Measurements from ENCODE around the gene SPDYC.
"Not testable (repeated sequence)": the region's sequence is repeated elsewhere in the genome, so short reads cannot be mapped to it uniquely, and the experiment has no call there.

SPDYC gene

GRCh38 chr11:65174571-65175010 is 4.6 kb downstream of the SPDYC start:
- FAIRE-seq: not testable (repeated sequence)

DNA sequence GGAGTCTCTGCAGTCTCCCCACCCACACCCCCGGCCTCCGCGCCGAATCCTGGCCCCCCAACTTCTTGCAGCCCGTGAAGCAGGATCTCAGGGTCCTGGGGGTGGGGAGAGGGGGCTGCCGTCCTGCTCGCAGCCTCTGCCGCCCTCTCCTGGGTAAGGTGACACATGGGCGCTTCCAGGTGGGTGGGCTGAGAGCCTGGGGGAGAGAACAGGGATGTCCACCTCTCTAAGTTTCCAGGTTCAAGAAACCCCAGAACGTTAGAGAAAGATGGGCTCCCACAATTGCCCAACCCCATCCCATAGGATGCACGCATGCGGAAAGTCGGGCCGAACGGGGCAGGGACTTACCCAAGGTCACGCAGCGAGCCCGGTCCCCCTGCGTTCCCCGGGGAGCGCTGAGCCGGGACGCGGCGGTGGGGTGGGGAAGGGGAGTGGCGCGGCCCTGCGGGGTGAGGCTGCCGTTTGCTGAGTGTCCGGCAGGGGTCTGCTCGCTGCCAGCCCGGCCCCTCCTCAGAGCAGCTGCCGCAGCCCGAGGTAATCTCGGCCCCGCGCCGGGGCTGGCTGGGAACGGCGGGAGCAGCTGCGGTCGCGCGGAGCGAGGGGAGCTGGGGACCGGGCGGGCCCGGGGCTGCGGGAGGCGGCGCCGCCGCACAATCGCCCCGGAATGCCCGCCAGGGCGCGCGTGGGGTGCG is 11.0 kb downstream of the SPDYC start:
- FAIRE-seq: no peak

- no peak for FAIRE-seq
Observed at GRCh38 chr11:65181569-65182257, 11.7 kb downstream of the SPDYC start, which contains the start of gene CAPN1. Gene CAPN1 (plus strand): TSS chr11:65181928. CDS start chr11:65182702, 774 bp downstream.

- FAIRE-seq: no peak
Observed at GRCh38 chr11:65182258-65183170, 12.5 kb downstream of the SPDYC start.

DNA sequence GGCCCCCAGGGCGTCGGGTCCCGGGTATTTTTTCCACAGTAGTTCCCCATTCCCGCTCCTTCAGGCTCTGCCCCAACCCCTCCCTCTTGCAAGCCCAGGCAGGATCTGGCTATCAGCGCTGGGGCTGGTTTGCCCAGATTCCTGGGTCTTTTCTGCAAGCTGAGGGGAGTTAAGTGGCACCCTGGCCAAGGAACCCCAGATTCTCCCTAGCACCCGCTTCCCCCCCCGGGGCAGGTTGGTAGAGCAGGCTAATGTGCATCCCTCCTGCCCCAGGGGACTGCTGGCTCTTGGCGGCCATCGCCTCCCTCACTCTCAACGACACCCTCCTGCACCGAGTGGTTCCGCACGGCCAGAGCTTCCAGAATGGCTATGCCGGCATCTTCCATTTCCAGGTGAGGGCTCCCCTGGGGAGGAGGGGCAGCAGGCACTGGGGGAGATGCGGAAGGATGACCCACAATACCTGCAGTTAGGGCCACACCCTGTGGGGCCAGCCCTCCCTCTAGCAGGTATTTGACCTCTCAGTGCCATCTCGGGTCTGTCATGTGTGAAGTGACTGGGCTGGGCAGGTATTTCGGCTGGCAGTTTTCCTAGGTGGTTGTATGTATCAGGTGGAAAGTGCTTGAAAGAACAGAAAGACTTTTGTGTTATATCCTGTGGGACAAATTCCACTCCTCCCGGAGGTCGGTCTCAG is 13.3 kb downstream of the SPDYC start:
- FAIRE-seq: no peak

GRCh38 chr11:65184146-65184545 is 14.1 kb downstream of the SPDYC start:
- FAIRE-seq: no peak

GRCh38 chr11:65185171-65185570 is 15.1 kb downstream of the SPDYC start:
- FAIRE-seq: no peak

- no peak for FAIRE-seq
Observed at GRCh38 chr11:65185869-65186341, 15.9 kb downstream of the SPDYC start.

- no peak for FAIRE-seq
Observed at GRCh38 chr11:65186701-65187100, 16.7 kb downstream of the SPDYC start.

GRCh38 chr11:65187146-65187675 is 17.2 kb downstream of the SPDYC start:
- FAIRE-seq: no peak

DNA sequence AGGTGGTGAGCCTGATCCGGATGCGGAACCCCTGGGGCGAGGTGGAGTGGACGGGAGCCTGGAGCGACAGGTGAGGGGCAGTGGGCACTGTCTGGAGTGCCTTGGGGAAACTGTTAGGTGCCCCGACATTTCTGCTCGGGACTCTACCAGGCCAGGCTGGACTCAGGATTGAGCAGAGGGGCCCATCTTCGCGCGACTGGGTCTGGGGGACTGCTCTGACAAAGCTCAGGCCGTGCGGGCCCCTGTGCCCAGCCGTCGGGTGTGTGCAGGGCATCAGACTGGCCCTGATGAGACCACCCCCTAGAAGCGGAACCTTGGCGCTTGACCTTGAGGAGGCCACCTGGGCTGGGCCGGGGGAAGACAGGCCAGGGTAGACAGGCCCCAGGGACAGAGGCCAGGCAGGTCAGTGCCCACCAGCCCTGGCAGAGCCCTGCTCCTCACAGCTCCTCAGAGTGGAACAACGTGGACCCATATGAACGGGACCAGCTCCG is 18.0 kb downstream of the SPDYC start:
- no peak for FAIRE-seq

- no peak for FAIRE-seq
Observed at GRCh38 chr11:65188486-65188885, 18.5 kb downstream of the SPDYC start.

- no peak for FAIRE-seq
Observed at GRCh38 chr11:65189191-65189590, 19.2 kb downstream of the SPDYC start.

GRCh38 chr11:65194564-65194963 is 24.5 kb downstream of the SPDYC start:
- FAIRE-seq: no peak

DNA sequence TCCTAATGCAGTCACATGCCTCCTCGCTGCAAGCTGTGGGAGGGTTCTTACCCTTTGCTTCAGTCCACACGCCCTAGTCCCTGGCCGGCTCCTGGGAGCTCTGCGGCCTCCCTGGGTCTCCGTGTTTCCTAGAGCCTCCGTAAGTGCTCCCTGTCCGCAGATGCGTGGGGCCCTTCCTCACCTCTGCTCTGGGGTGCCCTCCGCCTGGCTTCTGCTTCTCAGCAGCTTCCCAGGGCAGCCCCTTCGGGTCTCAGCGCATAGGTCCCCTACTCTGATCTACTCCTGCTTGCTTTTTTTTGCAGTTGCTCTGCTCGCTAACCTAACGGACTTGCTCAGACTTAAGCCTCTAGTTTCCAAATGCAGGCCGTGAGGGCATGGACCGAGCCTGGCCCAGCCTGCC is 34.1 kb downstream of the SPDYC start:
- FAIRE-seq: no peak

DNA sequence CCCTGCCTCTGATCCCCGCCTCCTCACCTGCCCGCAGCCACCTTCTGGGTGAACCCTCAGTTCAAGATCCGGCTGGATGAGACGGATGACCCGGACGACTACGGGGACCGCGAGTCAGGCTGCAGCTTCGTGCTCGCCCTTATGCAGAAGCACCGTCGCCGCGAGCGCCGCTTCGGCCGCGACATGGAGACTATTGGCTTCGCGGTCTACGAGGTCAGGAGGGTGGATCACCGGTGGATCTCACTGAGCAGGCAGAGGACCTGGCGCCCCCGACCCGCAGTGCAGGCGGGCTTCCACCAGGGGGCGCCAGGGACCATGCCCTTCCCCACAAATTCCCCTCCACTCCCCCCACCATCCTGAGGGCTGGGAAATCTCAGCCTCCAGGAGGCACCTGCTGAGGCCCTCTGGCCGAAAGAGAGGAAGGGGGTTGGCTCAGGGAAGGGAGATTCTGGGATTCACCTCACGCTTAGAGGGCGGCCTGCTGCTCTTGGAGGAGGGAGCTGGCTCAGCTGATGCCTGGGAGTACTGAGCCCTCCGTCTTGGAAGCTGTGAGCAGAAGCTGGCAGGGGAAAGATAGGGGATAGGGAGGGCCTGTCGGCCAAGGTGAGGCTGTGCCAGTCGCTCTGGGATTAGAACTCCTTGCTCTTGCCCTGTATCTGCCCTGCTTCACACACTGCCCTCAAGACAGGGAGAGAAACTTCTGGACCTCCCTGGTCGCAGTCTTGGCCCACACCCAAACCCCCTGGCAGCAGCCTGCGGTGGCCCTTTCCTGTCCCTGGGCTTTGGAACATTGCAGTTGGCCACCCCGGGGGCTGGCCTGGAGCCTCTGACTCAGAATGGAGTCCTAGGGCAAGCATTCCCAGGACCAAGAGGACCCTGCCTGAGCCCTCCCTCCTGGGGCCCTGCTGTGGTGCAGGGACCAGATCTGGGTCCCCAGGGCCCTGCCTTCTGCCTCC is 34.9 kb downstream of the SPDYC start:
- FAIRE-seq: no peak

GRCh38 chr11:65205602-65205967 is 35.6 kb downstream of the SPDYC start:
- FAIRE-seq: no peak

DNA sequence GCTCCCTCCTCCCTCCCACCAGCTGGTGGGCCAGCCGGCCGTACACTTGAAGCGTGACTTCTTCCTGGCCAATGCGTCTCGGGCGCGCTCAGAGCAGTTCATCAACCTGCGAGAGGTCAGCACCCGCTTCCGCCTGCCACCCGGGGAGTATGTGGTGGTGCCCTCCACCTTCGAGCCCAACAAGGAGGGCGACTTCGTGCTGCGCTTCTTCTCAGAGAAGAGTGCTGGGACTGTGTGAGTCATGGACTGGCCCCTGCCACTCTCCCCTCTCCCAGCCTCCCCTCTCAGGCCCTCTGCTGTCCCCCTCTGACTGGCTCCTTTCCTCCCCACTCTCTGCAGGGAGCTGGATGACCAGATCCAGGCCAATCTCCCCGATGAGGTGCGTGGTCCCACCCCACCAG is 36.4 kb downstream of the SPDYC start:
- no peak for FAIRE-seq

DNA sequence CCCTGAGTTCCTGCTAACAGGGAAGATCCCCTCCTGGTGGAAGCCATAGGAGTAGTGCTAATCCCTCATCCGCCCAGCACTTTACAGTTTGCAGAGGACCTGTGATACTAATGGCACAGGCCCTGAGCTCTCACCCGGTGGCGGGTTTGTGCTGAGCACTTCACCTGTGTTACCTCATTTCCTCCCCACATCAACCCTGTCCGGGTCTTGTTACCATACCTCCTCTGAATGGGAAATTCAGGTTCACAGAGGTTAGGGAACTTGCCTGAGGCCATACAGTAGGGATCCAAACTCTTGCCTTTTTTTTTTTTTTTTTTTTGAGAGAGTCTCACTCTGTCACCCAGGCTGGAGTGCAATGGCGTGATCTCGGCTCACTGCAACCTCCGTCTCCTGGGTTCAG is 36.9 kb downstream of the SPDYC start:
- no peak for FAIRE-seq

DNA sequence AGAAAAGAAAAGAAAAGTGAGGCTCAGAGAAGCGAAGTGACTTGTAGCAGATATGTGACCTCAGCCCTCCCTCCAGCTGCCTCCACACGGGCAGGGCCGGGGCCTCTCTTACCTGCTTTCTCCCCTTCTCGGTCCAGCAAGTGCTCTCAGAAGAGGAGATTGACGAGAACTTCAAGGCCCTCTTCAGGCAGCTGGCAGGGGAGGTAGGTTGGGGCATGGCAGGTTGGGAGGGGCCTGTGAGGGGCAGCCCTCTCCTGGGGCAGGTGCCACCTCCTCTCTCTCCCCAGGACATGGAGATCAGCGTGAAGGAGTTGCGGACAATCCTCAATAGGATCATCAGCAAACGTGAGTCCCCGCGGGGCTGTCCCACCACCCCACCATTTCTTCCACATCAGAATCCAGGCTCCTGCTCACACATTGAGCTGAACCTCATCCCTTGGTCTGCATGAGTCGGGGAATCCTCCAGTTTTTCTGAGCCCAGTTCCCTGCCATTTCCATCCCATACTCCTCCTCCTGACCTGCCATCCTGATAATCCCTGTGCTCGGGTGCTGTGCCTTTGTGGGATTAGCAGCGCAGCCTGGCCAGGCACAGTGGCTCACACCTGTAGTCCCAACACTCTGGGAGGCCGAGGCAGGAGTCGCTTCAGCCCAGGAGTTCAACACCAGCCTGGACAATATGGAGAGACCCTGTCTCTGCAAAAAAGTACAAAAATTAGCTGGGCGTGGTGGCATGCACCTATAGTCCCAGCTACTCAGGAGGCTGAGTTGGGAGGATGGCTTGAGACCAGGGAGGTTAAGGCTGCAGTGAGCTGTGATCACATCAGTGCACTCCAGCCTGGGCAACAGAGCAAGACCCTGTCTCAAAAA is 38.1 kb downstream of the SPDYC start:
- no peak for FAIRE-seq
